ES-I3 (cell line): ENCODE data around the gene OR1L1.

Source experiments
- H3K36me3 ChIP-seq: 2 replicates; pipeline ENCODE4 v1.6.1; 2013; ENCODE audit warnings: mild to moderate bottlenecking, low read length, control low read depth, moderate library complexity; ENCODE audit not compliant: insufficient read depth
- H3K4me1 ChIP-seq: 2 replicates; pipeline ENCODE4 v1.6.1; 2013; ENCODE audit warnings: mild to moderate bottlenecking, control low read depth, low read length; ENCODE audit not compliant: insufficient read depth
- H3K9ac ChIP-seq: 2 replicates; pipeline ENCODE4 v1.6.1; 2013; ENCODE audit warnings: low read depth, mild to moderate bottlenecking, low read length, moderate library complexity
- H3K9me3 ChIP-seq: 2 replicates; pipeline ENCODE4 v1.6.1; 2013; ENCODE audit warnings: mild to moderate bottlenecking, low read length, moderate library complexity; ENCODE audit not compliant: control insufficient read depth, insufficient read depth

OR1L1 gene, protein sequence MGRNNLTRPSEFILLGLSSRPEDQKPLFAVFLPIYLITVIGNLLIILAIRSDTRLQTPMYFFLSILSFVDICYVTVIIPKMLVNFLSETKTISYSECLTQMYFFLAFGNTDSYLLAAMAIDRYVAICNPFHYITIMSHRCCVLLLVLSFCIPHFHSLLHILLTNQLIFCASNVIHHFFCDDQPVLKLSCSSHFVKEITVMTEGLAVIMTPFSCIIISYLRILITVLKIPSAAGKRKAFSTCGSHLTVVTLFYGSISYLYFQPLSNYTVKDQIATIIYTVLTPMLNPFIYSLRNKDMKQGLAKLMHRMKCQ

DNA sequence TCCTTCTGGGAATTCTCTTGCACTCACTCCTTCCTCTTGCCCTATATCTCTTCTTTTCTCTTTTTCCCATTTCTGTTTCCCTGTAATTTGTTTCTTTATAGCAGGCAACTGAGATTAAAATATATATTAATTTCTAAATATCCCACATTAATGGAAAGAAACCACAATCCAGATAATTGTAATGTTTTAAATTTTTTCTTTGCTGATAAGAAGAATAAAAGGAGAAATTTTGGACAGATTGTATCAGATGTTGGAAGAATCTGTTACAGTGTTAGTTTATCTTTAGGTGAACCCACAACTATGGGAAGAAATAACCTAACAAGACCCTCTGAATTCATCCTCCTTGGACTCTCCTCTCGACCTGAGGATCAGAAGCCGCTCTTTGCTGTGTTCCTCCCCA is at the start of gene OR1L1:
OR1L1 (plus strand) TSS at position 301 of the 400 bp plus-strand sequence; CDS start at position 301, 0 bp downstream.
- H3K36me3 ChIP-seq = no peaks in the 10 kb centered on the region
- H3K9me3 ChIP-seq = no peaks in the 10 kb centered on the region
- H3K9ac ChIP-seq = no peak within 1 kb of the TSS
- no peaks in the 10 kb centered on the region for H3K4me1 ChIP-seq

GRCh38 chr9:122614362-122614761 is 47.2 kb upstream of the OR1L1 start, which contains the start of gene OR1Q1:
Gene OR1Q1 (plus strand): TSS chr9:122614738. CDS start chr9:122614738, 0 bp downstream.
- H3K36me3 ChIP-seq = no peaks in the 10 kb centered on the region

DNA sequence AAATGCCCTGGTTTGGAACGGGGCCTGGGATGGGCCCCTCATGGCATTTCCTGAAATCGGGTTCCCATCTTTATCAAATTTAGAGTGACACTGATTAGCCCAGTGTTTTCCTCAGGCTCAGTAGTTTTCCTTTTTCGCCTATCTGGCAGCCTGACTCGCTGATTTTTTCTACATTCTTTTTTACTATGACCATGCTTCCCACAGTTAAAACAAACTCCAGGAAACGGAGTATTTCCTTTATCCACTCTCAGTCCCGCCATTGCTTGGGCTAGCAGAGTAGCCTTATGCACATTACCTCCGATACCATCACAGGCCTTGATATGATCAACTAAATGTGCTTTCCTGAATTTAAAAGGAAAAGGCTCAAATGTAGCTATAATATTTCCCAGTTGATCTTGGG is 41.5 kb upstream of the OR1L1 start:
- Histone ChIP-seq H3K4me1 (no peaks in the 10 kb centered on the region), H3K9ac (no peak overlapping the region), H3K36me3 (no peaks in the 10 kb centered on the region), H3K9me3 (no peaks in the 10 kb centered on the region)

More at GRCh38 chr9:122614362-122614761, 47.2 kb upstream of the OR1L1 start, which contains the start of gene OR1Q1:
- H3K9me3 ChIP-seq = no peaks in the 10 kb centered on the region
- no peak within 1 kb of the TSS for H3K9ac ChIP-seq
- H3K4me1 ChIP-seq = no peaks in the 10 kb centered on the region

- Histone ChIP-seq H3K9me3 (no peaks in the 10 kb centered on the region), H3K36me3 (no peaks in the 10 kb centered on the region), H3K4me1 (no peaks in the 10 kb centered on the region), H3K9ac (no peak overlapping the region)
Observed at GRCh38 chr9:122642226-122642625, 19.3 kb upstream of the OR1L1 start.

DNA sequence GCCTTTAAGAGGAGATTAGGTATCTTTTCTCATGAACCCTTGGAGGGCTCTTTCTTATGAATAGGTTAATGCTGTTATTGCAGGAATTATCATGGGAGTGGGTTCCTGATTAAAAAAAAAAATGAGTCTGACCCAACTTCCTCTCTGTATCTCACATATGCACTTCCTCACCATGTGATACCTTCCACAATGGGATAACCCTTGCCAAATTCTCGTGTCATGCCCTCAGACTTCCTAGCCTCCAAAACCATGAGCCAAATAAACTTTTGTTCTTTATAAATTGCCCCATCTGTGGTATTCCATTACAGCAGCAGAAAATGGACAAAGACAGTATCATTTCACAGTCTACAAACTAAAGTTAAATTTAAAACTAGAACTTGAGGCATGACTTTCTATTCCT is 5.1 kb upstream of the OR1L1 start:
- Histone ChIP-seq H3K4me1 (no peaks in the 10 kb centered on the region), H3K9ac (no peak overlapping the region), H3K36me3 (no peaks in the 10 kb centered on the region), H3K9me3 (no peaks in the 10 kb centered on the region)

GRCh38 chr9:122657527-122657926 is 4.0 kb upstream of the OR1L1 start, which contains the start of gene OR1B1:
Gene OR1B1 (minus strand): TSS chr9:122657627.
- H3K4me1 ChIP-seq = no peaks in the 10 kb centered on the region
- no peak within 1 kb of the TSS for H3K9ac ChIP-seq
- H3K9me3 ChIP-seq = no peaks in the 10 kb centered on the region
- H3K36me3 ChIP-seq = no peaks in the 10 kb centered on the region

DNA sequence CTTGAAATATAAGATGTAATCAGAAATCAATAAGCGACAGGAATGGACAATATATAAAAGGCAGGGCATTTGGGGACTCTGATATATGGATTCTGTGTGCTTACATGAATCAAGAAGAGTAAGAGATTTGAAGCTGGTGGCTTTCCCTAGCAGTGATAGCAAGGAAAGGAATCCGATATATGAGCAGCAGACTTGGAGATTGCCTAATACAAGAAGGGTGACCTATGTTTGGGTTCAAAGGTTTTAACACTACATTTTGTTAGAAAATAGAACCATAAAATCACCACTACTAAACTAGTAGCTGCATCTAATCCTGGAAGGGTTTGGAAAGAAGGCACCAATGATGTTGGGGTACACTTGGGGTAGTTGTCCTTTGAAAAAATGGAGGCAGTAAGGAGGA is 11.0 kb downstream of the OR1L1 start:
- Histone ChIP-seq H3K36me3 (no peaks in the 10 kb centered on the region), H3K9ac (no peak overlapping the region), H3K9me3 (no peaks in the 10 kb centered on the region), H3K4me1 (no peaks in the 10 kb centered on the region)

DNA sequence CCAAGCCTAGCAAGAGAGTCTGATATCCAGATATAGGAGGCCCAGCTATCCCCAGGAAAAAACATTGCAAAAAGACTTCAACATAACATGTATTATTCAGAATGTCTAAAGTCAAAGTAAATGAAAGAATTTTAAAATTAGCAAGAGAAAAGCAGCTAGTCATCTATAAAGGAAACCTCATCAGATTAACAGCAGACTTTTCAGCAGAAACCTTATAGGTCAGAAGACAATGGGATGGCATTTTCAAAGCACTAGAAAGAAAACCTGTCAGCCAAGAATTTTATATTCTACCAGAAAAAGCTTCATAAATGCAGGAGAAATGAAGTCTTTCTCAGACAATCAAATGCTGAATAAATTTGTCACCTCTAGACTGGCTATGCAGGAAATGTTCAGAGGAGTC is 23.3 kb downstream of the OR1L1 start:
- Histone ChIP-seq H3K36me3 (no peaks in the 10 kb centered on the region), H3K9me3 (no peaks in the 10 kb centered on the region; the same call in 1 of the 2 replicates), H3K9ac (no peak overlapping the region), H3K4me1 (no peaks in the 10 kb centered on the region)

DNA sequence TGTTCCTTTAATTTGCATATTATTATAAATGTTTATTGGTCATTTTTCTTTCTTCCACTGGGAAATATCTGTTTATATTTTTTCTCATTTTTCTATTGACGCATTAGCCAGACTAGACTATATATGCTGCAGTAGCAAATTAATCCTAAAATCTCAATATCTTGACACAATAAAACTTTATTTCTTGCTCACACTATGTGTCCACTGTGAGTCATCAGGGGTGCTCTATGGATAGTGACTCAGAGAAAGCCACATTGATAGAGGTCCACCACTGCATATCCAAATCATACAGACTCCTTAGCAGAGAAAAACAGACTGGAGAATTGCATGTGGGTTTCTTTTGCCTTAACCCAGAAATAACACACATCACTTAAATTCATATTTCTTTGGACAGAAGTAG is 34.2 kb downstream of the OR1L1 start:
- Histone ChIP-seq H3K36me3 (no peaks in the 10 kb centered on the region), H3K9me3 (no peaks in the 10 kb centered on the region), H3K9ac (no peak overlapping the region), H3K4me1 (no peaks in the 10 kb centered on the region)
